NCI-H146 treated with DMSO at 0.1 percent for 48 hours (cell line): ENCODE results near the gene GSTA3.
A peak's percentile ranks its signal among the peaks of the same experiment; 100 is the strongest.
"Not testable (repeated sequence)": the region's sequence is repeated elsewhere in the genome, so short reads cannot be mapped to it uniquely, and the experiment has no call there.

Experiments used
- DNase-seq: peaks from one replicate; lab custom pipeline; 2025; ENCODE audit not compliant: unreplicated experiment; lab: John Stamatoyannopoulos, UW

GSTA3 gene

DNA sequence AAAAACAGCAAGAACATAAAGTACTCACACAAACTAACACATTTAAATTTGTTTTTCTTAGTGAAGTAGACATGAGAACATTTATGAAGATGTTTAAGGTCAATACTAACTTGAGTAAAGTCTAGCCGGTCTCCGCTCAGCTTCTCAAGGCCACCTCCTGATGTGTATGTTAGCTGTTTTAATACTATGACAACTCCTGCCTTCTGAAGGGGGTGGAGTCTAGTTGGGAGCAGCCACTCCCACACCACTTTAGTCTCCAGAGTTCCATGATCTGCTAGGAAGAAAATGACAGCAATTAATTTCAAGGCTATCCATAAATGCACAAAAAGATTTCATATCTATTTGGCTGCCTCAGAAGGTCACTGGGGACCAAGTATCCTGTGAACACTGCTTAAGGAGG is at the start of gene GSTA3:
GSTA3 (minus strand) TSS at position 168 of the 400 bp plus-strand sequence. CDS start 3,864 bp downstream, outside the sequence.
- no peak for DNase-seq

DNA sequence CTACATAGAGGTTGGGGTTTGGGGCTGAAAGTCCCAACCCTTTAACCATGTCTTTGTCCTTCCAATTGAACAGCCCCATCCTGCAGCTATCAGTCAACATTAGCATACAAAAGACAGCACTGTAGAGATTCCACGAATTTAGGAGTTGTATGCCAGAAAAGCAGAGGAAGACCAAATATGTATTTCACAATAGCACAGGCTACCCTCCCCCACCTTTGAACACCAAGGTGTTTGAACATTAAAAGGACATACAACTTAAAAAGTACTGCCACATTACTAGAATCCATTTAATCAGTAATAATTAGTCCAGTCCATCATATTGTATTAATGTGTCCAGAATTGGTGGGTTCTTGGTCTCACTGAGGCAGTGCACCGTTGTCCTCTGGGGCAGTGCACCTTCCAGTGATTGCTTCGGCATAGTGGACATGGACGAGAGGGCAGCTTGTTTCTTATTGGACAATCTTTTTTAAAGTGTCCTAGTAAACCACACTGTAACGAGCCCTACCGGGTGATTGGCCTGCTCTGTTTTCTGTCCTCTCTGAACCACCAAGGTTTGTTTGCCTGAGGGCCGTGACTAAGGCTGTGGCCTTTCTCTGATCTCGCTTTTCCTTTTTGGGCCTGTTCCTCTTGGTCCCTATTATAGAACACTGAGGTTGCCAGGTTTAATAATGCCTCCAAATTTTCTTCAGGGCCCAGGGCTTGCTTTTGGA is 49.2 kb upstream of the GSTA3 start:
- no peak for DNase-seq

DNA sequence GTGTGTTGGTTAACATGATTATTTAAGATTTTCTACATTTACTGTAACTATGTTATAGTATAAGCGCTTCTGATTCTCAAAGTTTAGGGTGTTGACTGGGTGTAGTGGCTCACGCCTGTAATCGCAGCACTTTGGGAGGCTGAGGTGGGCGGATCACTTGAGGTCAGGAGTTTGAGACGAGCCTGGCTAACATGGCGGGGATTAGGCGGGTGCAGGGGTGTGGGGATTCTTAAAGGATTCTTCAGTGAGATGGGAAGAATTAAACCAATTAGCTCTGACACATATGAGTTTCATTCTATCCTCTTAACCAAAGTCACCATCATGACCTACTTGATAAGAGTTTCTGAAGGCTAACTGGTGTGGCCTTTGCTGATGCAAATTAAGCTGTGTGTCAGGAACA is 46.4 kb upstream of the GSTA3 start:
- DNase-seq: no peak

DNA sequence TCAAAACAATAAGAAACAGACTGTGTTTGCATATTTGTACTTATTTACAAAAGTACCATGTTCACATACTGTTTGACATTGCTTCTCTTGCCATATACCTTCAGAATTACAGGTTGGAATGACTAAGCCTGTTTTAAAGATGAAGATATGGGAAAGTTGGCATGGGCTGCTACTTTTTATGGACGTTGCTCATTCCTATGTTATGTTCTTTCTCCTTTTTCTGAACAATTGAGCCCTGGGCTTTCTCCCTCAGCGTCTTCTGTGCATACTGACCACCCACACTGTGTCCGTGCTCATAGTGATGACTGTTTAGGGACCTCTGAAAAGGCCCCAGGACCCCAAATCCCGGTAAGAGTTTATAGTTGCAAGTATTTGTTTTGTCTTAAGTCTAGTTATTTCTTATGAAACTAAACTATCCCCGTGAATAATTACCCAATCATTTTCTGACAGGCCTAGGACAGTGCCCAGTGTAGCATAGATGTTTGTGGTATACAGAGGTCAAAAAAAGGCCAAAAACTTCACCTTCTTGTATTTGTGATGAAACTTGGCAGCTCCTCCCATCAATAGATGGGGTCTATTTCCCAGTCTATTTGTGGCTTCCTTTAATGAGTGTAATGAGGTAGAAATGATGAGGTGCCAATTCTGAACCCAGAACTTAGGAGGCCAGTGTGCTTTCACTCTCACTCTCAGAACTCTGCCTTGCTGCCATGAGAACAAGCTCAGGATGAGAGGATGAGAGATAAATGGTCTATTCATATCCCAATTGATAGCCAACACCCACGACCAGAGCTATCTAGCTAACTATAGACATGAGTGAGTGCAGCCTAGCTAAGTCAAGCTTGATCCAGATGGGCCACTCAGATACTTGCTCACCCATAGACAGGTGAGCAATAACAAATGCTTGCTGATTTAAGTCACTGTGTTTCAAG is 44.7 kb upstream of the GSTA3 start:
- DNase-seq: no peak

DNA sequence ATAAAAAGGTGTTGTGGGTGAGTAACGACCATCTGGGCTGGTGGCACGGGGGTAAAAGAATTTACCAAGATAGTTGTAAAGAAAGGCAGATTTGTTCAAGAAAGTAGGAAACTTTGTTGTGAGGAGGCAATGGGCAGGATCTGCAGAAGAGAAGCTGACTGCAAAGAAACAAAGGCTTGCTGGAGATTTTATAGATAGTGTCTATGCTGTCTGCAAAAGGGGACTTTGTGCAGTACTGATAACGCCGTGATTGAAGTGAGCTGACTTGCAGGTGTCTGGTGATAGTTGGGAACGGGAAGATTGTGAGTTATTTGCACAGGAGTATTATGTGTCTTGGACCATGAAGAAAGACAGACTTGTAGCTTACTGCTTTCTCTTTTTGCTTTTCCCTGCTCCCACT is 36.8 kb upstream of the GSTA3 start:
- DNase-seq: no peak

DNA sequence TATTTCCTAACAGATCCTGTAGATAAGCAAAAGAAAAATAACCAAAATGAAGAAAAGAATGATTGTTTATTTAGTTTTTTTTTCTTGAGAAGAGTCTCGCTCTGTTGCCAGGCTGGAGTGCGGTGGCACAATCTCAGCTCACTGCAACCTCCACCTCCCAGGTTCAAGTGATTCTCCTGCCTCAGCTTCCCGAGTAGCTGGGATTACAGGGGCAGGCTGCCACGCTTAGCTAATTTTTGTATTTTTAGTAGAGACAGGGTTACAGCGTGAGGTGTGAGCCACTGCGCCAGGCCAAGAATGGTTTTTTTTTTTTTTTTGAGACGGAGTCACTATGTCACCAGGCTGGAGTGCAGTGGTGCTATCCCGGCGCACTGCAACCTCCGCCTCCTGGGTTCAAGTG is 33.3 kb upstream of the GSTA3 start:
- not testable (repeated sequence) for DNase-seq

DNA sequence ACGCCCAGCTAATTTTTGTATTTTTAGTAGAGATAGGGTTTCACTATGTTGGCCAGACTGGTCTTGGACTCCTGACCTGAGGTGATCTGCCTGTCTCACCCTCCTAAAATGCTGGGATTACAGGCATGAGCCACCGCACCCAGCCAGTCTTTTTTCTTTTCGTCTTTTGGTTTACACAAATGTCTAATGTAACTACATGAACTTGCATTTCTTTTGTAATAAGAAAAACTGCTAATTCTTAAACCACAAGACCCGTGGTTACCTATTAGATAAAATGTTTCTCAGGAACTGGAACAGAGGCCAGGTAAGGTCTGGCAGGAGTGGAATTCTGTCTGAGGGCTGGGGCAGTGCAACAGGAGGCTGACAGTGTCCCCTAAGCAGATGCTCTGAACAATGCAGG is 32.7 kb upstream of the GSTA3 start:
- DNase-seq: no peak

DNA sequence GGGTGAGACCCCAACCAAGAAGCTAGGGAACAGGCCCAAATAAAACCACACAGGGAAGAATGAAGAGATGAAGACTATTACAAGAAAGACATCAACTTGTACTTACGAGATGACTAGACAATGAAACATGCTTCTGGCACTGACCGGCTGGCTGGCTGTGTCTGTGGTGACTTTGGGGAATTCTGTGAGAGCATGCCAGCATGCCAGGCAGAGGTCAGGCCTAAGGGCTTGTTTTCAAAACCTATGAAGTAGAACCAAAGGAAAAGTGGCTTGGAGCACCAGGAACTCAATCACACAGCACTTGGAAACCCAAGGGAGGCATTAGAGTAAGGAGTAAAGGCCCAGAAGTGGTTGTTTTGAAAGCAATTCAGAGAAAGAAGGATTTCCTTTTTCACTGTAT is 28.4 kb upstream of the GSTA3 start:
- no peak for DNase-seq

DNA sequence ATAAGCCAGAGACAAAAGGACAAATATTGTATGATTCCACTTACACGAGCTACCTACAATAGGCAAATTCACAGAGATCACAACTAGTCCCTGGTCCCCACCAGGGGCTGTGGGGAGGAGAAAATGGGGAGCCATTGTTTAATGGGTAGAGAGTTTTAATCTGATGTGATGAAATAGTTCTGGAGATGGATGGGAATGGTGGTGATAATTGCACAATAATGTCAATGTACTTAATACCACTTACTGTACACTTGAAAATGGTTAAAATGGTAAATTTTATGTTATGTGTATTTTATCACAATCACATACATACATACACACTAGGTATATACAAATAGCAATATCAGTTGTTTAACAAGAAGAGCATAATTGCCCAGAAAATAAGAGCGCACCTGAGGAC is 24.3 kb upstream of the GSTA3 start:
- no peak for DNase-seq

DNA sequence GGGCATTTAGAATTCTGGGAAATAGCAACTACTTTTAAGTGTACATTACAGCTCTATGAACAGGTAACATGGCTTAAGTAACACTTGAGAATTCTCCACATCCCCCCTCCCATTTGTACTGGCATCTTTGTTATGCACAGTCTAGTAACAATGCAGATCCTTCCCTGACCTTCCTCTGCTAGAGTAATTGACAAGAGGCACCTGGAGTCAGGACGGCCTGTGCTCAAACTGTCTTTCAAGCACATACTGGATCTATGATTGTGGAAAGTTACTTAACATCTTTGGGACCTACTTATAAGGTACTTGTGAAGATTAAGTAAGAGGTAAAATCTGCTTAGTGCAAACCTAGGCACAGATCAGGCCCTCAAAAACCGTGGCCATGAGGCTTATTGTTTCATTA is 21.9 kb upstream of the GSTA3 start:
- no peak for DNase-seq

DNA sequence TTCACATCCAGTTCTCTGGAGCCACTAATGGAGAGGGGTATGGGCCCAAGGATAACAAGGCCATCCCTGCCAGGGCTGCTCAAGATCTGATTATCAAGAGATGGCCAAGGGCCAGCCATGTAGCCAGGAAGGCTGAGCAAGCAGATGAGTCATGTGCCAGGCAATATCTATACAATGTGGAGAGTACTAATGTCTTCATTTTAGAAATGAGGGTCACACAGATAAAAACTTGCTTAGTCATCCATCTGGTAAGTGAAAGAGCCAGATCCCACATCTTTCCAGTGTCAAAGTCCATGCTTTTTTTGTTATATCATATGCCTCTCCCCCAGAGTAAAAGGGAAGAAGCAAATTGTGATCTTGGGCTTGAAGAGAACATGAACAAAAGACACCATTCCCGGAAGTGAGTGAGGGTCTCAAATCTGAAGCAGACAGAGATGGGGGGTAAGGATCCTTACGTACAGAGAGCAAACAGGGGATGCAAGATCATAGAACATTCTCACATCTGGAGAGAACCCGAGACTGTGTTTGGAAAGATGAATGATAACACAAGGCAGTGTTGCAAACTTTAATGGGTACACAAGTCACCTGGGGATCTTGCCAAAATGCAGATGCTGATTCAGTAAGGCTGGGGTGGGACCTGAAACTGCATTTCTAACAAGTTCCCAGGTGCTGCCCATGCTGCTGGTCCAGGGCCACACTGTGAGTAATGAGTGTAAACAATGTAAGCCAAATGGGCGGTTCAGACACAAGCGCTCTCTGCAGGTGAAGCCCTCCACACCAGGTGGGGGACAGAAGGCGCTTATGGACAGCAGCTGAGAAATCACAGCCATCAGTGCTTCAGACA is 20.0 kb upstream of the GSTA3 start:
- DNase-seq: peak; percentile 15

DNA sequence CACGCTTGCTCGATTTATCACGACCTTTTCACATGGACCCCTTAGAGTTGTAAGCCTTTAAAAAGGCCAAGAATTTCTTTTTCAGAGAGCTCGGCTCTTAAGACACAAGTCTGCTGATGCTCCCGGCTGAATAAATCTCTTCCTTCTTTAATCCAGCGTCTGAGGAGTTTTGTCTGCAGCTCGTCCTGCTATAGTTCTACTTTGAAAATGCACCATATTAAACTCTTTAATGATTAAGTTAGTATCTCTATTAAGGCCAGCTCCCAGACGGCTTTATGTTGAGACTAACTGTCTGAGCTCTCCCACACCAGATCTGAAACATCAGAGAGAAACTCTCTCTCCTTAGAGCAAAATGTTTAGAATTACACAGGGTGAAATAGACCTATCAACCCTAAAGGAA is 18.0 kb upstream of the GSTA3 start:
- DNase-seq: no peak

DNA sequence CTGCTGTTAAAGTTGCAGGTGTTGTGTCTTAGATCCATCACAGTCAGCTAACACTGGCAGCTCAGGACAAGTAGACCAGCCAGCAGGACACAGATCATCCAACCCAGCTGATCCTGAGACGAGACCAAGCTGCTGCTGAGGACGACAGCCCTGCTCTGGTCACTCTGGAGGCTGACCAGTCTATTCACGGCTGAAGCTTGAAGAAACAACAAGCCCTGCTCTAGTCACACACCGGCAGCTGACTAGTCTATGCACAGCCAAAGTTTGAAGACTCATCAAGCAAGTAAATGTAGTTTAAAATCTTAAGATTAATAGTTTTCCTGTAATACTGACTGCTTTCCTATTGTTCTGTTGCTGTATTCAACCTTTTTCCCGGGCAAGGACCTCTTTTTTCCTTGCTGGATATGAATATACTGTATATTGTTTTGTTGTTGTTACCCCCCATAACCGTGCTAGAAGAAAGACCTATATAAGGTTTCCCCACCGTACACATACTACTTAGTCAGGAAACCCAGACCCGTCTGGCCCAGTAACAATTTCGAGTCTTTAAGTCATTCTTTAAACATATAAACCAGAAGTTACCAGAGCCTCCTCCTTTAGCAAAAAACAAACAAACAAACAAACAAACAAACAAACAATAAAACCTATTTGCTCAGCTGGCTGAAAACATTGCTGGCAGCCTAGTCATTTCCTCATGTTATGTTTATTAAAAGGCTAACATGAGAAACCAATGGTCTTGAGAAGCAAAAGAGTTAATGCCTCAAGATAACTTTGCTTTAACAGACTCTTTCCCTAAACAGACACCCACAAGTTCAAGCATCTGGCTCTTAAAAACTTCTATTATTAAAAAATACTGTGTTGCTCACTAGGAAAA is 16.7 kb upstream of the GSTA3 start:
- no peak for DNase-seq

DNA sequence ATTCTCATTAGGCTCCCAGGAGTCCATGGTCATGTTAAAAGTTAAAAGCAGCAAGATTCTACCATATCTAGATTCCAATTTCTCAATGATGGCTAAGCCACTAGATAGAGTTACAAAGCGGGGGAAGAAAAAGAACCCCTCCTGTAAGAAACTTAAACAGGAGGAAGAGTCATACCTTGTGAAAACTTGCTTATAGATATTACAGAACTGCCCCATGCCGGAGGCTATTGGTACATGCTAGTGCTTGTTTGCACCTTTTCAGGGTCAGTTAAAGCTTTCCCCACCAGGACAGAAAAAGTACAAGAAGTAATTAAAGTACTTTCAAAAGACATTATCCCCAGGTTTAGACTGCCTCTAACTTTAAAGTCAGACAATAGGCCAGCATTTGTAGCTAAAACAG is 15.5 kb upstream of the GSTA3 start:
- no peak for DNase-seq

DNA sequence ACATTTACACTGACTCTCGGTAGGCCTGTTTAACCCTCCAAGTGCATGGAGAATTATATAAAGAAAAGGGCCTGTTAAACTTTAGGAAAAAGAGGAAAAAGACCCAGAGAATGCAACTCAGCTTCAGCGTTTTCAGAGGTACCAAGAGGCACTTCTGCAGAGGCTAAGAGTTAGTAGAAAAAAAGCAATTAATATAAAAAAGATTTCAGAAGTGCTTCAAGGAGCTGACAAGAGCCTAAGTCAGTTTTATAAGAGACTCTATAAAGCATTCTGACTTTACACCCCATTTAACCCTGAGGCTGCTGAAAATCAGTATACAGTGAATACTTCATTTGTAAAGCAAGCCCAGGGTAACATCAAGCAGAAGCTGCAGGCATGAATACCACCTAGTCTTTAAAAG is 14.2 kb upstream of the GSTA3 start:
- DNase-seq: not testable (repeated sequence)

DNA sequence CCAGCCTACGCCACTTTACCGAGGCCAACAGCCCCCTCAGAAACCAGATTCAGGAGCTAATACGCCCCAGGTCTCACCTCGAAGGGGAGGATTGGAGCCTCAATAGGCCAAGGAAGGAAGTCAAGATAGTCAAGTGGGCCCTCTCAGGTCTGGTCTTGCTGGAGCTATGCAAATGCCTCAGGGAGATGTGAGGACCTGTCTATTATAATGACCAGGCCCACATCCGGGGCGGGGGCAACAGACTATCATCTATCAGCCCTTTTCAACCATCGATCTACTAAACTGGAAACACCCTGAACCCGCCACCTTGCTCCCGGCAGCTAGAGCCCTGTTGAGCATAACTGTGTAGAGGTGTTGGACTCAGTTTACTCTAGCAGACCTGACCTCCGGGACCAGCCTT is 12.7 kb upstream of the GSTA3 start:
- no peak for DNase-seq

DNA sequence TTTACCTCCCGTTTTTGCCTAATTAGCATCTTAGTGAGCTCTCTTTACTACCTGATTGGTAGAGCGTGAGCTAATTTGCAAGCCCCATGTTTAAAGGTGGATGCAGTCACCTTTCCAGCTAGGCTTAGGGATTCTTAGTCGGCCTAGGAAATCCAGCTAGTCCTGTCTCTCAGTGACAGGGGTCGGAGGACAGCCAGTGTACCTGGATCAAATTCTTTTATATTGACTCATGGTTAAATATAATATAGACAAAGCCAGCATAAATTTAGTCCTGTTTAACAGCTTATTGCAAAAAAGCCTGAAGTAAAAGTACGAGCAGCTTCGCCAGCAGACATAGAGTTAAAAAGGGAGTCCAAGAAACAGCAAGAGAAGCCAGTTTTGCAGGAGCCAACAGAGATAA is 12.2 kb upstream of the GSTA3 start:
- no peak for DNase-seq

DNA sequence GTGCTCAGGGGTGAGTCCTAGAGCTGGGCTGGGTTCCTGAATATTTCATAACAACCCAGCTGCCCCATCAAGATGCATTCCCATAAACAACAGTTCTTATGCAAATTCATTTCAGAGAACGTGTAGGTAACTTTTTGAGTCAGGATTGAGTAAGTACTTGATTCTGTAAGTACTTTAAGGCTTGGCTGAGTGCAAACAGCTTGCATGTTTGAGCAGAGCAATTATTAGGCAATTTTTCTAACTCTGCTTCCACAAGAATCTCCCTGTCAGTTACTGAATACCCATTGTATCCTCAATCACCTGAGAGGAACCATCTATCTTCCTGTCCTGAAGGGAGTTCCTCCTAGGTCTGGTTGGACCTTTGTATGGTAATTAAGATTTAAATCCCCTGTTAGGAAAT is 10.0 kb upstream of the GSTA3 start:
- not testable (repeated sequence) for DNase-seq

DNA sequence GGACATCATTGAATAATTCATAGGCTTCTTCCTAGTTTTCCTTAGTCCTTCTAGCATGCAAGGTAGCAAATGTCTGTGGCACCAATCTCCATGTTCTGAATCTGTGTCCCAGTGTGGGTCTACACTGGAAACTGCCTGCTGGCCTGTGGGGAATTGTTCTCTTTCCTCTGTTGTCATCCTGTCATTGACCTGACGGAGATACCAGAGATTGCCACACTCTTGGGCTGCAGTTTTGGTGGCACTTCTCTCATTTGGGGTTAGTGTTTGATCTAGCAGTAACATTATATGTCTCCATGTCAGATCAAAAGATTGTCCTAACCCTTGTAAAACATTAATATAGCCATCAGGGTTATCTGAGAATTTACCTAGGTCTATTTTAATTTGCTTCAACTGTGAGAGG is 9.3 kb upstream of the GSTA3 start:
- not testable (repeated sequence) for DNase-seq

DNA sequence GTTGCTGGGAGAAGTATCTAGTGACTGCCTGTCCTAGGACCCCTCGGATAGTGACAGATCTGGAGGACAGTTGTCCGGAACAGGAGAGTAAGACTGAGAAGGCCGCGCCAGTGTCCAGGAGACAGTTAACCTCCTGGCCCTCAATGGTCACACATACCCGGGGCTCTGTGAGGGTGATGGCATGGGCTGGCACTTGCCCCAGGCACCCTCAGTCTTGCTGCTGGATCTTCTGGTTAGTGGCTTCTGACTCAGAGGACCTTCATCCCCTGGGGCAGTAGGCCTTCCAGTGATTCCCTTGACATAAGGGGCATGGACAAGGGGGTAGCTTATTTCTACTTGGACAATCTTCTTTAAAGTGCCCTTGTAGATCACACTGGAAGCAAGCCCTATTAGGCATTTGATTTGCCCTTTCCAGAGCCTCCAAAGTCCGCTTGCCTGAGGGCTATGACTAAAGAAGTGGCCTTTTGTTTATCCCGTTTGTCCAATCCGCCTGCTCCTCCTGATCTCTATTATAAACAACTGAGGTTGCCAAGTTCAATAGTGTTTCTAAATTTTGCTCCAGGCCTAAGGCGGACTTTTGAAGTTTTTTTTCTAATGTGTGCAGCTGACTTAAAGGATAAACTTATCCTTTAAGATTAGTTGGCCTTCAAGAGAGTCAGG is 8.7 kb upstream of the GSTA3 start:
- DNase-seq: not testable (repeated sequence)
